ENCODE results near the gene HELZ.

Gene HELZ

DNA sequence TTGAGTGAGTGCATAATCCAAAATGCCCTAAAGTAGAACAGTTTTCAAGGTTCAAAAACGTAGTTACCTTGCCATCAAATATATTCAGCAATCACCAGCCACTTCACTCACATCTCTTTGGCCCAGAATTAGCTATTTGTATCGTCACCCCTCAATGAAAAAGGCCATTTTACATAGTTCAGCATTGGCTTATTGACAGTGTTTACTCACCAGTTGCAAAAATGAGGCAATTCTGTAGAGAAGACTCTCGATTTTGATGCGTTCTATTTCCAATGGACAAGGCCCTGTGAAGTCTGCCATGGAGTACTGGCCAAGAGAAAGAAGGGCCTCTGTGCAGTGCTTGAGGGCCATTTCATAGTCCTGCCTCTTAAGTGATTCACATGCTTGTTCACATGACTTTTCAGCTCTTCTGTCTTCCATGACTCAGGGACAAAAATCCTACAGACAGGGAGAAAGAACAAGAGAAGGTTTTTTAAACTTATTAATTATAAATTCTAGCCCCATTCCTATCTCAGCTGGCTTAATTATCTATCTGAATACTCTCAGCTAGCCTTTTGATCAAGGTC is 26.5 kb downstream of the HELZ start:
- H2AFZ ChIP-seq (ENCODE audit: low read depth, low read length) = no peak overlapping the region
- H2AK5ac ChIP-seq (ENCODE audit: low read length, severe bottlenecking) = no peak overlapping the region
- no peak overlapping the region for H3K4me3 ChIP-seq (ENCODE audit: insufficient read depth in 1 of 2, low read depth in 1 of 2, low read length in 2 of 2)
- no peak overlapping the region for H4K8ac ChIP-seq (ENCODE audit: low read length)
- H3K36me3 ChIP-seq (ENCODE audit: control insufficient read depth in 1 of 2, insufficient read depth in 2 of 2, low read depth in 1 of 2, low read length in 2 of 2) = peaks cover 18 to 44% of the 10 kb centered on the region in 2 experiments
- H3K18ac ChIP-seq (ENCODE audit: low read depth in 1 of 2, low read length in 2 of 2) = no peak overlapping the region
- 94% methylated on average over 4 of the region's 4 CpGs for WGBS
- no peaks in the 10 kb centered on the region for H3K9me3 ChIP-seq (ENCODE audit: control insufficient read depth, low read length)
- peak; percentile 74 for DNase-seq
- peaks cover 20% of the 10 kb centered on the region for H3K4me1 ChIP-seq (ENCODE audit: control insufficient read depth, insufficient read depth, low read depth, low read length)
- peaks cover 32% of the 10 kb centered on the region for H3K79me1 ChIP-seq (replicated peaks; ENCODE audit: low read length, poor library complexity, severe bottlenecking)
- H2BK15ac ChIP-seq (ENCODE audit: low read depth, poor library complexity, severe bottlenecking) = no peak overlapping the region
- no peak overlapping the region for H2BK5ac ChIP-seq (ENCODE audit: low read depth, low read length, poor library complexity, severe bottlenecking)
- H2BK12ac ChIP-seq (ENCODE audit: low read length in 2 of 2) = no peak overlapping the region
- no peak overlapping the region for H3K14ac ChIP-seq (ENCODE audit: low read length in 2 of 2)
- no peak overlapping the region for H3K23ac ChIP-seq (ENCODE audit: low read length in 2 of 2)
- peak overlapping the region; percentile 29 for H3K27ac ChIP-seq (ENCODE audit: low read length, poor library complexity, severe bottlenecking)
- no peak overlapping the region for H3K4me2 ChIP-seq (ENCODE audit: low read length, poor library complexity, severe bottlenecking)
- H3K9ac ChIP-seq (ENCODE audit: low read length) = peak overlapping the region; percentile 69
- no peaks in the 10 kb centered on the region for H3K27me3 ChIP-seq (ENCODE audit: control insufficient read depth in 1 of 2, insufficient read depth in 1 of 2, low read length in 2 of 2)
- H2BK120ac ChIP-seq (ENCODE audit: low read depth, low read length) = no peak overlapping the region
- no peak overlapping the region for H4K91ac ChIP-seq (ENCODE audit: low read length)
- no peak overlapping the region for H3K4ac ChIP-seq (ENCODE audit: low read depth in 1 of 2, low read length in 2 of 2)

DNA sequence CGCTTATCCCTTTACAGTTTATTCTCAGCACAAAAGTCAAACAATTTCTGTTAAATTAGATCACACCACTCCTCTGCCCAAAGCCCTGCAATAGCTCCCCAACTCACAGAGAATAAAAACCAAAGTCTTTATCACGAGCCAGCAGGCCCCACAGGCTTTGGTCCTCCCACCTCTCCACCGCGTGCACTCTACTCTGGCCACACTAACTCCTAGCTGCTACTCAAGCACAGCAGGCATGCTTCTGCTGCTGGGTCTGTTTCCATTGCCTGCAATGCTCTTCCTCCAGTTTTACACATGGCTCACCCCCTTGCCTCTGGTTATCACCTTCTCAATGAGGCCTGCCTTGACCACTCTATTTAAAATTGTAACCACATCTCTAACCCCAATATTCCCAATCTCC is 27.6 kb downstream of the HELZ start:
- H3K9ac ChIP-seq (ENCODE audit: low read length) = no peak overlapping the region
- no peak overlapping the region for H2BK12ac ChIP-seq (ENCODE audit: low read length in 2 of 2)
- H3K4me1 ChIP-seq (ENCODE audit: control insufficient read depth, insufficient read depth, low read depth, low read length) = peaks cover 23% of the 10 kb centered on the region
- no peak overlapping the region for H3K14ac ChIP-seq (ENCODE audit: low read length in 2 of 2)
- H2AFZ ChIP-seq (ENCODE audit: low read depth, low read length) = no peak overlapping the region
- H3K4me2 ChIP-seq (ENCODE audit: low read length, poor library complexity, severe bottlenecking) = no peak overlapping the region
- no peak overlapping the region for H3K4ac ChIP-seq (ENCODE audit: low read depth in 1 of 2, low read length in 2 of 2)
- no peak overlapping the region for H2BK5ac ChIP-seq (ENCODE audit: low read depth, low read length, poor library complexity, severe bottlenecking)
- H3K4me3 ChIP-seq (ENCODE audit: insufficient read depth in 1 of 2, low read depth in 1 of 2, low read length in 2 of 2) = no peak overlapping the region
- H4K8ac ChIP-seq (ENCODE audit: low read length) = no peak overlapping the region
- no peak overlapping the region for H2BK120ac ChIP-seq (ENCODE audit: low read depth, low read length)
- H3K23ac ChIP-seq (ENCODE audit: low read length in 2 of 2) = no peak overlapping the region
- DNase-seq = no peak
- peaks cover 29% of the 10 kb centered on the region for H3K79me1 ChIP-seq (replicated peaks; ENCODE audit: low read length, poor library complexity, severe bottlenecking)
- no peak overlapping the region for H3K18ac ChIP-seq (ENCODE audit: low read depth in 1 of 2, low read length in 2 of 2)
- no peak overlapping the region for H2AK5ac ChIP-seq (ENCODE audit: low read length, severe bottlenecking)
- no peak overlapping the region for H2BK15ac ChIP-seq (ENCODE audit: low read depth, poor library complexity, severe bottlenecking)
- WGBS = 97% methylated on average over 4 of the region's 4 CpGs
- H3K27ac ChIP-seq (ENCODE audit: low read length, poor library complexity, severe bottlenecking) = no peak overlapping the region
- H3K27me3 ChIP-seq (ENCODE audit: control insufficient read depth in 1 of 2, insufficient read depth in 1 of 2, low read length in 2 of 2) = no peaks in the 10 kb centered on the region
- H3K36me3 ChIP-seq (ENCODE audit: control insufficient read depth in 1 of 2, insufficient read depth in 2 of 2, low read depth in 1 of 2, low read length in 2 of 2) = peaks cover 15 to 41% of the 10 kb centered on the region in 2 experiments
- no peak overlapping the region for H4K91ac ChIP-seq (ENCODE audit: low read length)
- no peaks in the 10 kb centered on the region for H3K9me3 ChIP-seq (ENCODE audit: control insufficient read depth, low read length)

GRCh38 chr17:67216578-67217320 is 28.2 kb downstream of the HELZ start:
- H4K8ac ChIP-seq (ENCODE audit: low read length) = peak overlapping the region; percentile 47
- H2BK12ac ChIP-seq (ENCODE audit: low read length in 2 of 2) = no peak overlapping the region
- no peak overlapping the region for H3K4me2 ChIP-seq (ENCODE audit: low read length, poor library complexity, severe bottlenecking)
- no peak overlapping the region for H3K4ac ChIP-seq (ENCODE audit: low read depth in 1 of 2, low read length in 2 of 2)
- H3K18ac ChIP-seq (ENCODE audit: low read depth in 1 of 2, low read length in 2 of 2) = peak overlapping the region in 1 of 2 experiments; percentile 34
- DNase-seq = no peak
- H3K9ac ChIP-seq (ENCODE audit: low read length) = no peak overlapping the region
- peak overlapping the region; percentile 34 for H3K27ac ChIP-seq (ENCODE audit: low read length, poor library complexity, severe bottlenecking)
- peaks cover 23% of the 10 kb centered on the region for H3K4me1 ChIP-seq (ENCODE audit: control insufficient read depth, insufficient read depth, low read depth, low read length)
- no peak overlapping the region for H2AFZ ChIP-seq (ENCODE audit: low read depth, low read length)
- H3K23ac ChIP-seq (ENCODE audit: low read length in 2 of 2) = no peak overlapping the region
- peaks cover 15 to 36% of the 10 kb centered on the region in 2 experiments for H3K36me3 ChIP-seq (ENCODE audit: control insufficient read depth in 1 of 2, insufficient read depth in 2 of 2, low read depth in 1 of 2, low read length in 2 of 2)
- 92% methylated on average over 10 of the region's 10 CpGs for WGBS
- no peak overlapping the region for H2BK5ac ChIP-seq (ENCODE audit: low read depth, low read length, poor library complexity, severe bottlenecking)
- no peak overlapping the region for H3K14ac ChIP-seq (ENCODE audit: low read length in 2 of 2)
- H3K9me3 ChIP-seq (ENCODE audit: control insufficient read depth, low read length) = no peaks in the 10 kb centered on the region
- H3K4me3 ChIP-seq (ENCODE audit: insufficient read depth in 1 of 2, low read depth in 1 of 2, low read length in 2 of 2) = no peak overlapping the region
- peaks cover 29% of the 10 kb centered on the region for H3K79me1 ChIP-seq (replicated peaks; ENCODE audit: low read length, poor library complexity, severe bottlenecking)
- H2BK15ac ChIP-seq (ENCODE audit: low read depth, poor library complexity, severe bottlenecking) = no peak overlapping the region
- H3K27me3 ChIP-seq (ENCODE audit: control insufficient read depth in 1 of 2, insufficient read depth in 1 of 2, low read length in 2 of 2) = no peaks in the 10 kb centered on the region
- peak overlapping the region; percentile 55 for H4K91ac ChIP-seq (ENCODE audit: low read length)
- no peak overlapping the region for H2BK120ac ChIP-seq (ENCODE audit: low read depth, low read length)
- H2AK5ac ChIP-seq (ENCODE audit: low read length, severe bottlenecking) = peak overlapping the region; percentile 90

DNA sequence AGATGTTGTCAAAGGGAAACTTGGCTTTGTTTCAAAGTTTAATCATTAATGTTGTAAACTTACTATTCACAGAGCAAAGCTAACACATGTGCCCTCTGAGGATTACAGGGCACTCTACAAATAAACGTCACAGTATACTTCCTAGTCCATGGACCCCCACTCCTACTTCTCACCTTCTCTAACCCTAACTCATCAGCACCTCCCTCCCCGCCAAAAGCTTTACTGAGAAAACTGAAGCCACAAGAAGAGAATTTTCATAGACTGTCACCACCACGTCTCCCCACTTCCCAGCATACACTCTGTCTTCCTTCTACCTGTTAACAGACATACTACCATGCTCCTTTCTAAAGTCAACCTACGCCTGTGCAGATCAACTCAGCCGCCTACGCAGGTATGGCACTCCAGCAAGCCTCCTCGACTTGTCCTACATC is 29.0 kb downstream of the HELZ start:
- Histone ChIP-seq H3K27me3 (ENCODE audit: control insufficient read depth in 1 of 2, insufficient read depth in 1 of 2, low read length in 2 of 2) (no peaks in the 10 kb centered on the region), H3K9ac (ENCODE audit: low read length) (no peak overlapping the region), H3K9me3 (ENCODE audit: control insufficient read depth, low read length) (no peaks in the 10 kb centered on the region), H2AK5ac (ENCODE audit: low read length, severe bottlenecking) (peak overlapping the region; percentile 55), H2AFZ (ENCODE audit: low read depth, low read length) (no peak overlapping the region), H2BK12ac (ENCODE audit: low read length in 2 of 2) (no peak overlapping the region), H3K4ac (ENCODE audit: low read depth in 1 of 2, low read length in 2 of 2) (no peak overlapping the region), H3K36me3 (ENCODE audit: control insufficient read depth in 1 of 2, insufficient read depth in 2 of 2, low read depth in 1 of 2, low read length in 2 of 2) (peaks cover 15 to 36% of the 10 kb centered on the region in 2 experiments), H3K27ac (ENCODE audit: low read length, poor library complexity, severe bottlenecking) (peak overlapping the region; percentile 30), H3K4me3 (ENCODE audit: insufficient read depth in 1 of 2, low read depth in 1 of 2, low read length in 2 of 2) (no peak overlapping the region), H2BK120ac (ENCODE audit: low read depth, low read length) (no peak overlapping the region), H3K4me1 (ENCODE audit: control insufficient read depth, insufficient read depth, low read depth, low read length) (peaks cover 22% of the 10 kb centered on the region), H4K8ac (ENCODE audit: low read length) (no peak overlapping the region), H3K4me2 (ENCODE audit: low read length, poor library complexity, severe bottlenecking) (peak overlapping the region; percentile 29), H3K23ac (ENCODE audit: low read length in 2 of 2) (no peak overlapping the region), H3K79me1 (replicated peaks; ENCODE audit: low read length, poor library complexity, severe bottlenecking) (peaks cover 29% of the 10 kb centered on the region), H3K14ac (ENCODE audit: low read length in 2 of 2) (no peak overlapping the region), H2BK15ac (ENCODE audit: low read depth, poor library complexity, severe bottlenecking) (peak overlapping the region; percentile 68), H3K18ac (ENCODE audit: low read depth in 1 of 2, low read length in 2 of 2) (no peak overlapping the region), H4K91ac (ENCODE audit: low read length) (no peak overlapping the region), H2BK5ac (ENCODE audit: low read depth, low read length, poor library complexity, severe bottlenecking) (no peak overlapping the region)
- DNase-seq = no peak
- WGBS = 95% methylated on average over 7 of the region's 7 CpGs

Data from mesenchymal stem cell (in vitro differentiated cells and primary cell).